HT1080 (cell line): ENCODE data around the gene ASB16. TPM values are rescaled to one million over a fixed set of nuclear protein-coding genes. Genes with fewer than 3 reads are reported as not detected.

Experiments used
- DNase-seq: peaks from one replicate; pipeline ENCODE4 v3.0.0-alpha.2; 2015; ENCODE audit warnings: low read depth
- total RNA-seq: library from RNA; depleted of rRNA; stranded (reverse); fragments of >200 nt; shearing (Covaris generic); gene quantifications from 2 replicates; pipeline ENCODE4 v1.2.3, GENCODE V29; 2014

Gene ASB16
- total RNA-seq, 1 experiment from 2014 or later, result not detected

DNA sequence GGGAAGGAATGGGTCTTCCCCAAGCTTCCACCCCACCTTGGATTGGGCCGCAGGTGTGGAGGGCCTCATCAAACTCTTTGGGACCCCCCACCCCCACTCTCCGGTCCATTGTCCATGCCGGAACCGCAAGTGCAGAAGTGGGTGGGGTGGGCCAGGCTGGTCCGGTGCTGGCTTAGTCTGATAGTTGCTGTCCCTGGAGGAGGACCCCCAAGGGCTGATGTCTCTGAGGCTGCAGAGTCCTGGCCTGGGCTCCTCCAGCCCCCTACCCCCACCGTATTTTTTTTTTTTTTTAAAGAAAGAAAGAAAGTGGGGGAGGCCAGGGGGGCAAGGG, 36.3 kb downstream of the ASB16 start:
- DNase-seq, result no peak

GRCh38 chr17:44207319-44207718, 36.8 kb downstream of the ASB16 start:
- no peak for DNase-seq

DNA sequence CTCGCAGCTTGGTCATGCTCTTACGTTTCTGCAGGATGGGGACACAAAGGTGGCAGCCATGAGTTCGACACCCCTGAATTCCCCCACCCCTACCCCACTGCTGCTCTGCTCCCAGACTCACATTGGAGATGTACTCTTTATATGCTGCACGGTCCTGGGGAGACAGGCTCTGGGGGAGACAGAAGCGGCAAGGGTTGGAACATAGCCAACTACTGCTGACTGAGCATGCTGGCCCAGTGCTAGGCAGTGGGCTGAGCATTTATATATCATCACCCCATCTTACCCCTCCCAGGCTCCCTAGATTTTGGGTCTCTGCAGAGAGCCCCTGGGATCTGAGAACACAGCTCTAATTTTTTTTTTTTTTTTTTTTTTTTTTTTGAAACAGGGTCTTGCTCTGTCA, 37.2 kb downstream of the ASB16 start:
- DNase-seq, result peak; percentile 44

DNA sequence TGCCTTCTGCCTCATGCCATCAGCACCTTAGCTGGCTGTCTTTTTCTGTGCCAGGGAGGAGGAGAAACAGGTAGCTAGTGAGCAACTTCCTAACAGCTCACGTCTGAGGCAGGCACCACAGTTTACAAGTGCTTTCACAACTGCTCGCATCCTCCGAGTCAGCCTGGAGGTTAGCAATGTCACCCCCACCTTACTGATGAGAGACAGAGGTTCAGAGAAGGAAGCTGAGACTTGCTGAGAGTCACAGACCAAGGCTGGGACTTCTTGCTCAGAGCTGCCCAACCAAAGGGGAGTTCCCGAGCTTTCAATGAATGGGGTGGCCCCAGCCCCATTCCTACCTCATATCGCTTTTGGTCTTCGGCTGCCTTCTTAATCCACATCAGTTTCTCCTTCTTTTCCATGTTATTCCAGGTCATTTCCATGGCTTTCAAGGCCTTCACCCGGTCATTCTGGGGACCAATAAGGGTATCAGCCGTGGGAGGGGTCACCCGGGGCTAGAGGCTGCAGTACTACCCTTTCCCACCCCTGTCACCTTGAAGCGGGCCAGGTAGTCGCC, 39.4 kb downstream of the ASB16 start:
- peak; percentile 60 for DNase-seq

GRCh38 chr17:44210342-44211192, 40.1 kb downstream of the ASB16 start:
- DNase-seq, result peak; percentile 85

DNA sequence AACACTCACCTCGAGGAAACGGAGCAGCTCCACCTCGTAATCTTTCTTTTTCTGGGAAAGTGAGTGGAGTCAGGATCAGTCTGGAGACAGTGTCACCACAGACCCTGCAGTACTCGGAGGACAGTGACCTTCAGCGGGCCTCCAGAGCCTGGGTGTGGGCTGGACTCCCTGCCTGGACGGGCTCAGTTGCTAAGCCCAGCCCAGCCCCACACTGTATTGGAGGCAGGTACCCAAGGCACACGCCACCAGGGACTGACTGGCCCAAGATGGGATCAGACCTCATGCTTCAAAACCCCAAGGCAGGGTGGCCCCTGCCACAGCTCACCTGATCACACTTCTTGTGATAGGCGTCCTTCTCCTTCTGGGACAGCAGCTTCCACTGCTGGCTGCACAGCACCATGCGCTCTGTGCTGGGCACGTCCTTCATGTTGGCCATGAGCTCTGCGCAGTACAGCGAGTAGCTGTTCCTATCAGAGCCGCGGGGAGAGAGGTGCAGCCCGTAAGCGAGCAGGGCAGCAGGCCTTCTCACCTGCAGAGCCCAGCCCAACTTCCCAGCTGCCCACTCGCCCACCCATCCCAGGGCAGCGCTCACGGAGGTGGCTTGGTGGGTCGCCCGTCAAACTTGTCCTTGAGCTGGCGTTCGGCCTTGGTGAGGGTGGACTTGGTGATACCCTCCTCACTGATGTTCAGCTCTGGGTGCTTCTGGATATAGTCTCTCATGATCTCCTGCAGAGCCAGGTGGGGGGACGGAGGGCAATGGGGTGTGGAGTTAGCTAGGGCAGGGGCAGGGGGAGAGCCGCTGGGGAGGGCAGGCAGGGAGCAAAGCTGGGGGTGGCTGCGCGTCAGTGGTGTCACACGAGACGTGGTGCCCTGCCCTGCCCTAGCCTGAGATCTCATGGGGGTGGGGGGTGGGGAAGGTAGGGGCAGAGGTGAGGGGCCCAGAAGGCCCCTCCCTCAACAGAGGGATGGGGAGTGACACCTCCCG, 41.1 kb downstream of the ASB16 start:
- DNase-seq, result no peak

- DNase-seq, result no peak
Measured at GRCh38 chr17:44212507-44213402, 42.3 kb downstream of the ASB16 start.

DNA sequence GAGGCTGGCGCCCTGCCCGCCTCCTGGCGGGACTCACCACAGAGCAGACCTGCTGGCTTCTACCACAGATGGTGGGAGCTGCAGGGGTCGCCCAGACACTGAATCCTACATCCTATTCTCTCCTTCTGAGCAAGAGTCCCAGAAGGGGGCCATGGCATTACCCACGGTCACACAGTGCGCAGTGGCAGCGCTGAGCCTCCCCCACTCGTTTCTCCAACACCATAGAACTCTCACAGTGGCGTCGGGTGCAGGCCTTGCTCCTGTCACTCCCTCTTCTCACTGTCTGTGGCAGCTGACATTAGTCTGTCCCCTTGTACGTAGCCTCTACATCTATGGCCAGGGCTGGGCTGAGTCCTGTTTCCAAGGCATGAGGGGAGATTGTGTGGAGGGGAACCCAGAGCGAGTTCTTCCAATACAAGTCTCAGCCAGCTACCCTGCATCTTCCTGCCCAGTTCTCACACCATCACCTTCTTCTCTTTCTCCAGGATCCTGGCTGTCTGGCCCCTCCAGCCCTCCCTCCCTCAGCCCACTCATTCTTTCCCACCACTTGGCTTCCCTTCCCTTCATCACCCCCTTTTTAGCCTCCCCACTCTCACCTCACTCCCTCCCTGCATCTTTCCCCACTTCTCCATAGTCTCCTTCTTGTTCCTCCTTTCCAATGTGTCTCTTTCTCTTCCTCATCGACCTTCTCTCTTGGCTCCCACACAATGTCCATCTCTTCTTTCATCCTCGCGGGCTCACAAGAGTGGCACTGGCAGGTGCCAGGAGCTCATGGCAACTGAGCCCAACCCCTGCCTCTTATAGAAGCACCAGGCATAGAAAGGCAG, 43.1 kb downstream of the ASB16 start:
- no peak for DNase-seq

GRCh38 chr17:44214230-44214494, 43.7 kb downstream of the ASB16 start:
- DNase-seq, result no peak

DNA sequence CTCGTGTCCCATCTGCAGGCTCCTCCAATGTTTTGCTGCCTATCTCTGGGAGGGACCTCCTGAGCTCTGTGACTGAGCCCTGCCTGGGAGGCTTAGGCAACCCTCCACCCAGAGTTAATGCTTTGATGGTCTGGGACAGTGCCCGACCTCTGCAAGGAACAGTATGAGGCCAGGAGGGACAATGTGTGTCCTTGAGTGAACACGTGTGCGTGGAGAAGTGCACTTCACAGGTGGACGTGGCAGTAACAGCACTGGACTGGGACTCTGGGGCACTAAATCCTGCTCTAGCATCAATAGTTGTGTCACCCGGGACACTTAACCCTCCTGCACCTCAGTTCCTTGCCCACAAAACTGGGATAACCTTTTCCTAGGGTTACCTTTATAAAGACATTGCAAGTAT, 44.4 kb downstream of the ASB16 start:
- no peak for DNase-seq

DNA sequence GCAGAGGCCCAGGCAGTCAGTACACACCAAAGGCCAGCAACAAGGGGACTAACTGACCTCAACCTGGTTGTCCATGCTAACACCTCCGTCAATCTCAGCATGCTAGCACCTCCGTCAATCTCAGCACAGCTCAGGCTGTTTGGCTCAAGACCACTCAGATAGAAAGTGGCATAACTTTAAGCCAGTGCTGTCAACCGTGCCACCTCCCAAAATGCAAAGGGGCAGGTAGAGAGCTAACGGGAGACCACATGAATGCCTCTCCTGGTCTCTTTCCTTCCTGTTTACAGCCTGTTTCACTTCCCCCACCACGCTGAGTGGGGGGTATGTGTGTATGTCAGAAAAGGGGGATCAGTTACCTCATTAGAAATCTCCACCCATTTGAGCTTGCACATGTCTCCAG, 45.7 kb downstream of the ASB16 start:
- no peak for DNase-seq

DNA sequence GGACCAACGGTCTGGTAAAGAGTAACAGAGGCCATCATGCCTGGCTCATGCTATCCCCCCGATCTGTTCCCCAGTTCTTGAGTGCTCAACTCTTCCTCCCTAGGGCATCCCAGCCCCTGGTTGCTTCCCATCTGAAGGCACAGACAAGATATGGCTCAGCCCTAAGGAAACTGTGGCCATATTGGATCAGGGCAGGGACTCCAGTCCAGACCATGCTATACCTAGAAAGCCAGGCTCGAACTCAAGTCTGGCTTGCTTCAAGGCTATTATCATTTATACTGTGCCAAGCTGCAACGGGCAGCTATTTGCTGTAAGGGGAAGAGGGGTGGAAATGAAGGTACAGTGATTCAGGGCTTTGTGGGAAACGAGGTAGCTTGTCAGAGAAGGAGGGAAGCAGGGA, 46.2 kb downstream of the ASB16 start:
- DNase-seq, result no peak

DNA sequence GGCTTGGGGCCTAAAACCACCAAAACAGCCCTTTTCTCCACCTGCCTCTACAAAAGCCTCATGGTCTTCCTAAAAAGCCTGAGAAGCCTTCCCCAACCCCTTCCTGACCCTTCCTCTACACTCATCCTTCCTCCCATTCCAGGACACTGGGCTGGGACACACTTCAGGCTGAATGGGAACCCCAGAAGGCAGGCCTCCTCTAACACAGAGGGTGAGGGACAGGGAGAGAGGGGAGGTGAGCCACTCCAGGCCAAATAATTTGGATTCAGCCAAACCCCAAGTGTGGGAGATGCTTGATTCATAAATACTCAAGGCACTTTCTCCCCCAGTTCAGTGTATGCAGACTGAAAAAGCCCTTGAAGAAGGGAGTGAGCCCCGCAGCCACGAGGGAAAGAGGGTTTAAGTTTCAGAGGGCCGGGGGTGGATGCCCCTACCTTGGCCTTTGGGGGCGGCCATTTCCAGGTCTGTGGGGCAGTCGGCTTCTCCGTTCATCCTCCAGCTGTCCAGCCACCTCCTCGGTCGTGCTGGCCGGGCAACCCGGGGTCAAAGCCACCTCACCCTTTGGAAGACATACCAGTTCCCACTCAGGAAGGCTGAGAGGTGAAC, 47.3 kb downstream of the ASB16 start:
- no peak for DNase-seq

- DNase-seq, result peak; percentile 89
Measured at GRCh38 chr17:44218344-44219107, 48.0 kb downstream of the ASB16 start.

- DNase-seq, result peak; percentile 54
Measured at GRCh38 chr17:44219108-44219615, 48.7 kb downstream of the ASB16 start.

DNA sequence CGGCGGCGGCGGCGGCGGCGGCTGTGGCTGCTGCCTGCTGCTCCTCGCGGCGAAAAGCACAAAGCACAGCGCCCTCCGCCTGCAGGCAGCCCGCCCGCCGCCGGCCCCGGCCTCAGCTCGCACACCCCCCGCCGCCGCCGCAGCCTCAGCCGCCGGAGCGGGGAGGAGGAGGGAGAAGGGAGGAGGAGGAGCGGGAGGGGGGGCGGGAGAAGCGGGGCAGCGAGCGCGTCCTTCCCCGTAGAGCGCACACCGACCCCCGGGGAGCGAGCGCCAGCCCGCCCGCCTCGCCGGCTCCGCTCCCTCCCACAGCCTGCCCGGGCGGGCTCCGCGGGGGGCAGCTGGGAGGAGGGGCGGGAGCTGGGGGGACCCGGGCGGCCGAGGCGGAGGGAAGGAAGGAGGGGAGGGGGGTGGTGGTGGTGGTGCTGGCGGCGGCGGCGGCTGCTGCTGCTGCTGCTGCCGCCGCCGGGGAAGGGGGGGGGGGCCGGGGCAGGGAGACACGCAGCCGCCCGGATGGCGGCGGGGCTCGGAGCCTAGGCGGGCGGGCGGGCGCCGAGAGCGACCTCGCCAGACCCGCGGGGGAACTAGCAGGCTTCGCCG, 49.2 kb downstream of the ASB16 start, which contains the start of gene UBTF:
Gene UBTF, minus strand, starts transcription at position 60 of the 597 bp plus-strand sequence. CDS start 1,446 bp downstream, outside the sequence.
- no peak for DNase-seq

GRCh38 chr17:44220213-44221083, 49.9 kb downstream of the ASB16 start:
- no peak for DNase-seq
